ENCODE results near the gene CPLX4.

DNA sequence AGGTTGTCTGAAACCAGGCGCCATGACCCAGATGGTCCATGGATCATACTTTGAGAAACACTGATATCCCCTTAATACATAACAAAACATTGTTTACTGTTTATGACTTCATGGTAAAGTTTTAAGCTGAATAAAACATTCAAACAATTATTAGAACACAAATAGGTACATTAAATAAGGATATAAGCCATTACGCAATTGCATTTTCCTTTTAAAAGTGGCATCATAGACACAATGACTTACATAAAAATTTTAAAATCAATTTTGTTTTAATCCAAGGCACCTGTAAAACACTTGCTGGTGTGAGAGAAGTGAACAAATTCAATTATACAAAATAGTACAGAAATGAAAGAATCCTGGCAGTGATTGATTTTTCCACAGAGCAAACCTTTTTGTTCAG lies 10.2 kb upstream of the CPLX4 start:
- no peak for TF ChIP-seq POLR2A (IDR thresholded peaks at IDR 0.05)
- TF ChIP-seq, protein P1, sequence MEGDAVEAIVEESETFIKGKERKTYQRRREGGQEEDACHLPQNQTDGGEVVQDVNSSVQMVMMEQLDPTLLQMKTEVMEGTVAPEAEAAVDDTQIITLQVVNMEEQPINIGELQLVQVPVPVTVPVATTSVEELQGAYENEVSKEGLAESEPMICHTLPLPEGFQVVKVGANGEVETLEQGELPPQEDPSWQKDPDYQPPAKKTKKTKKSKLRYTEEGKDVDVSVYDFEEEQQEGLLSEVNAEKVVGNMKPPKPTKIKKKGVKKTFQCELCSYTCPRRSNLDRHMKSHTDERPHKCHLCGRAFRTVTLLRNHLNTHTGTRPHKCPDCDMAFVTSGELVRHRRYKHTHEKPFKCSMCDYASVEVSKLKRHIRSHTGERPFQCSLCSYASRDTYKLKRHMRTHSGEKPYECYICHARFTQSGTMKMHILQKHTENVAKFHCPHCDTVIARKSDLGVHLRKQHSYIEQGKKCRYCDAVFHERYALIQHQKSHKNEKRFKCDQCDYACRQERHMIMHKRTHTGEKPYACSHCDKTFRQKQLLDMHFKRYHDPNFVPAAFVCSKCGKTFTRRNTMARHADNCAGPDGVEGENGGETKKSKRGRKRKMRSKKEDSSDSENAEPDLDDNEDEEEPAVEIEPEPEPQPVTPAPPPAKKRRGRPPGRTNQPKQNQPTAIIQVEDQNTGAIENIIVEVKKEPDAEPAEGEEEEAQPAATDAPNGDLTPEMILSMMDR (IDR thresholded peaks at IDR 0.05): no peak

Measured in thyroid gland (tissue), 4 donors.